ENCODE measurements around the gene NCF4.

GRCh38 chr22:36891646-36892045 is 30.8 kb downstream of the NCF4 start:
- TF ChIP-seq CTCF (IDR thresholded peaks at IDR 0.05; ENCODE audit: low read length) (no peak), EZH2 (optimal IDR thresholded peaks at IDR 0.05; ENCODE audit: low read depth, low read length) (no peak), EZH2phosphoT487 (IDR thresholded peaks at IDR 0.05; ENCODE audit: low read length) (no peak)

Measured in MM.1S (cell line).